Skin epidermis (tissue), 12 donors: ENCODE measurements around the gene PIGT.

ENCODE experiments used
- H3K27ac ChIP-seq, 21 experiments: fragments of 200-600 bp; sonication (generic) in 11 of 21; one replicate each; pipeline ENCODE4 v1.5.0; 2020; ENCODE audit warnings: mild to moderate bottlenecking in 3 of 21, inconsistent platforms in 2 of 21, moderate library complexity in 2 of 21
- H3K4me3 ChIP-seq, 7 experiments: fragments of 200-600 bp; sonication (generic) in 2 of 7; one replicate each; pipeline ENCODE4 v1.5.0; 2020; ENCODE audit warnings: inconsistent platforms in 2 of 7, mild to moderate bottlenecking in 2 of 7, moderate library complexity in 1 of 7

PIGT gene

GRCh38 chr20:45415822-45416637 lies at the start of gene PIGT:
PIGT (plus strand) TSS chr20:45416141; CDS start chr20:45416157, 16 bp downstream.
- H3K27ac ChIP-seq = peak within 1 kb of the TSS; percentile 59 to 94 (median 84)

GRCh38 chr20:45366192-45366591 lies 49.7 kb upstream of the PIGT start:
- no peak overlapping the region for H3K27ac ChIP-seq
- no peak overlapping the region for H3K4me3 ChIP-seq

More at GRCh38 chr20:45415822-45416637, at the start of gene PIGT:
- H3K4me3 ChIP-seq = peak within 1 kb of the TSS; percentile 61 to 97 (median 88)

DNA sequence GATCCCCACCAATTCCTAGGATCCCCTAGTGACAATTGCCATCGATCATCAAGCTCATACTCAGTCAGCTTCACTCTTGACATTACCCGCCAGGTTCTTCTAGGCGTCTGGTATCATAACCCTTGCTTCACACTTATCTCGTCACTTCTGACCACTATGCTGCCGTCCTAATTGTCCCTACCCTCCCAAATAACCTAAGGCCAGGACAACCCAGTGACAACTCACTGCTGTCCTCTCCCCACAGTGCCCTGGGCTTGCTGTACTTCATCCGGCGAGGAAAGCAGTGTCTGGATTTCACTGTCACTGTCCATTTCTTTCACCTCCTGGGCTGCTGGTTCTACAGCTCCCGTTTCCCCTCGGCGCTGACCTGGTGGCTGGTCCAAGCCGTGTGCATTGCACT lies 49.3 kb upstream of the PIGT start:
- Histone ChIP-seq H3K4me3 (no peak overlapping the region), H3K27ac (peak overlapping the region in 2 of 21 experiments; percentile 42 to 44)

- Histone ChIP-seq H3K27ac (peak overlapping the region in 3 of 21 experiments; percentile 39 to 76 (median 53)), H3K4me3 (no peak overlapping the region)
Measured at GRCh38 chr20:45367126-45367525, 48.8 kb upstream of the PIGT start.

- H3K27ac ChIP-seq = peak overlapping the region in 10 of 21 experiments; percentile 10 to 76 (median 32)
- H3K4me3 ChIP-seq = no peak overlapping the region
Measured at GRCh38 chr20:45368221-45368980, 47.5 kb upstream of the PIGT start.

DNA sequence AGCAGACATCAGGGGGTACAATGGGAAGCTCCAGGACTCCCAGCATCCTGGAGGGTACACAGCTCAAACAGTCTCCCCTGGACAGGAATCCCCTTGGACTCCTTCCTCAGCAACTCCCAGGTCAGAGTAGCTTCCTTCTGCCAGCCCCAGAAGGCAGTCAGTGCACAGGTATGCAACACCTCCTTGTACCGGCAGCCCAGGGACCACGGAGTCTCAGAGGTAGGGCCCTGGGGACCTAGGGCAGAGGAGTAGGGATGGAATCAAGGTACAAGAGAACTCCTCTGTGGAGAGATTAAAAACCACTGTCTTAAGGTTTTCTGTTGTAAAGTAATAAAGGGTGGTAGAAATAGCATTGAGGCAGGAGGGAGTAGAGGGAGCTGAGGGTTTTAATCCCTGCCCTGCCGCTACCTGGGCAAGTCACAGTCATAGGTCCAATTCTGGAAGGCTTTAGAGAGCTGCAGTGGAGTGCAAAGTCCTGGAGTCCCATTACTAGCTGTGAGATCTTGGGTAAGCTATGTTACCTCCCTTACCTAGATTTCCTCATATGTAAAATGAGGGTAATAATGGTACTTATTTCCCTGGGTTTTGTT lies 45.3 kb upstream of the PIGT start:
- Histone ChIP-seq H3K27ac (no peak overlapping the region), H3K4me3 (no peak overlapping the region)

GRCh38 chr20:45372241-45372640 lies 43.7 kb upstream of the PIGT start:
- Histone ChIP-seq H3K4me3 (no peak overlapping the region), H3K27ac (no peak overlapping the region)

DNA sequence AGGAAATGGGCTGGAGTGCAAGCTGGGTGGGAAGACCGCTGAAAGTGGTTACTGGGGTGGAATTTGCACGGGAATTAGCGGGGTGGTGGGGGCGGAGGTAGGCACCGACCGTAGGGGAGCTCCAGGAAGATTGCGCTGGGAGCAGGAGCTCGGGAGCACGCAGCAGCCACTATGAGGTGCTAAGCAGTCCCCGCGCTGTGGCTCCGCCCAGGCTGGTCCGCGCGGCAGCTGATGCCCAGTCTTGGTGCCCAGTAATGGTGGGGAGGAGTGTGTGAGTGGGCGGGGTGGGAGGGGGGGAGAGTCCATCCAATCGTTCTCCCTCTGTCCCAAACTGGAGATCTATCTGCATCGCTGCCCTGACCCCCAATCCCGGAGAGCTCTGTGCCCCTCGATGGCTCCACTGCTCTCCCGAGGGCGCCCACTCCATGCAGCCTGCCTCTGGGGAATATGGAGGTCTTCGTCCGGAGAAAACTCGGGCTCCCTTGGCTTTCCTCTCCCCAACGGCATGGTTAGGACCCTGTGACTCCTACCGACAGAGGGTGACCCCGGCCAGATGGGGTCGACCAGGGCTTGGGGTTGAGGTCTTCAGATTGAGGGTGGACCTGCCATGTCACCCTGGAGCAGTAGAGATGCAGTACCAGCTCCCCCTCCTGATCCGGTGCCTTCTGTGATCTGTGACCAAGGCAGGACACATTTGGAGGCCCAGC lies 43.1 kb upstream of the PIGT start:
- Histone ChIP-seq H3K27ac (peak overlapping the region in 18 of 21 experiments; percentile 4 to 87 (median 59)), H3K4me3 (peak overlapping the region in 5 of 7 experiments; percentile 30 to 49 (median 37))

DNA sequence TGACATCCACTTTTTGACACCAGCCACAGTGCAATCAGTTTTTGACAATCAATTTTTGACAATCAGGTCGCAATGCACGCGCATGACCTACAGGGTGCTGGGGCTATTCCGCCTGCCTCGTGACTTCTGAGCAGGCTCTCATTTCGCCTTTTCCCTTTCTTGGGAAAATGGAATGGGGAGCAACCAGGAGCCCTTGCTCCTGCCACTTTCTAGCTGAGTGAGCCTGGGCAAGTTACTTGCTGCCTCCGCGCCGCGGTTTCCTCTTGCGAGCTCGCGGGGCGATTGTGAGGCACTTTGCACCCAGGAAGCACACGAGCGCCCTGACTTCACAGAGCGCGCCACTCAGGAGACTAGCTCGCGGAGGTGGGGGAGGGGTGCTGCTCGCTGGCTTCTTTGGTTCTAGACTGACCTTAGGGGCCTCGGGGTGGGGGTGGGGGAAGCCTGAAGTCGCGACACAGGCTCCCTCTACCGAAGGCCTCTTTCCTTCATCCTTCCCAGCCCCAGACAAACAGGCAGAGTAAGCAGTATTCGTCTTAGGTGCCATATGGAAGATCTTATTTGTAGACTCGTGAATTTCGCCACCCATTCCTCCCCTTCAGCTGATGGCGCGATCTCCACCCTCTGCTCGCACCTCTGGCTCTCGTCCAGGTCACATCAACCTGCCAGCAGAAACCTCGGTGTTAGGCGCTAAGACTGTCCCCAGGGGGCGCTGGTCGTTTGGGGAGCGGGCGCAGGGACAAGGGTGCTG lies 42.4 kb upstream of the PIGT start:
- Histone ChIP-seq H3K4me3 (peak overlapping the region; percentile 3 to 49 (median 37)), H3K27ac (peak overlapping the region in 19 of 21 experiments; percentile 4 to 87 (median 61))

DNA sequence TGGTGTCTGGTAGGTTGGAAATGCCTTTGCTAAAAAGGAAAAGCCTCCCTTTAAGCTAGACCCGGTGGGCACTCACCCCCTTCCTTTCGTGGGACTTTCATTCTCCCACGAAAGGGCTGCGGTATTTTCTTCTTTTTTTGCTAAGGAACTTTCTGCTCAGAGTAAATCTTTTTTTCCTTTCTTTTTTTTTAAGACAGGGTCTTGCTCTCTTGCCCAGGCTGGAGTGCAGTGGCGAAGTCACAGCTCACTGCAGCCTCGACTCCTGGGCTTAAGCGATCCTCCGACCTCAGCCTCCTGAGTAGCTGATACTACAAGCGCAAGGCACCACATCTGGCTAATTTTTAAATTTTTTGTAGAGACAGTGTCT lies 41.9 kb upstream of the PIGT start:
- Histone ChIP-seq H3K4me3 (peak overlapping the region in 6 of 7 experiments; percentile 3 to 49 (median 38)), H3K27ac (peak overlapping the region in 10 of 21 experiments; percentile 8 to 87 (median 75))

DNA sequence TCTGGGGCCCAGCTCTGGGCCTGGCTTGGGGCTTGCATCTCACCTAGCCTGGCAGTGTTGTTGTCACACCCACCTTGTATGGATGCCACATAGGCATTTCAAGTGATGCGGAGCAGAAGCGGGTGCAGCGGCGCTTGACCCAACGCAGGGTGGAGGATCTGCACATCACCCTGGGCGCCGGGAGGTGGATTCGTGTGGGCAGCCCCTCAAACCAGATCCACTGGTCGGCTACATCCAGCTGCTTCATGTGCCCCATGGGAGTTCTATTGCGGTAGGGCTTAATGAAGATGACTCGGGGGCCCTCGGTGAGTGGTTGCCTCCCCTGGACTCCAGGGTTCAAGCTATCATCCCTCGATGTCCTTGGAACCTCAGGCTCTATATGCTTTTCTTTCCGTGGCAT lies 41.0 kb upstream of the PIGT start:
- peak overlapping the region in 1 of 21 experiments; percentile 11 for H3K27ac ChIP-seq

GRCh38 chr20:45377269-45377668 lies 38.7 kb upstream of the PIGT start:
- no peak overlapping the region for H3K4me3 ChIP-seq
- no peak overlapping the region for H3K27ac ChIP-seq

More for the DNA sequence above, 41.0 kb upstream of the PIGT start:
- no peak overlapping the region for H3K4me3 ChIP-seq

- Histone ChIP-seq H3K27ac (no peak within 1 kb of the TSS), H3K4me3 (no peak within 1 kb of the TSS)
Measured at GRCh38 chr20:45378191-45378590, 37.8 kb upstream of the PIGT start, which contains the start of gene TP53TG5. TP53TG5 (minus strand) TSS chr20:45378325; CDS start chr20:45378236, 89 bp downstream.

GRCh38 chr20:45387274-45387673 lies 28.7 kb upstream of the PIGT start:
- no peak overlapping the region for H3K4me3 ChIP-seq

GRCh38 chr20:45390931-45391330 lies 25.0 kb upstream of the PIGT start:
- H3K4me3 ChIP-seq = no peak overlapping the region
- H3K27ac ChIP-seq = no peak overlapping the region

More at GRCh38 chr20:45387274-45387673, 28.7 kb upstream of the PIGT start:
- no peak overlapping the region for H3K27ac ChIP-seq

DNA sequence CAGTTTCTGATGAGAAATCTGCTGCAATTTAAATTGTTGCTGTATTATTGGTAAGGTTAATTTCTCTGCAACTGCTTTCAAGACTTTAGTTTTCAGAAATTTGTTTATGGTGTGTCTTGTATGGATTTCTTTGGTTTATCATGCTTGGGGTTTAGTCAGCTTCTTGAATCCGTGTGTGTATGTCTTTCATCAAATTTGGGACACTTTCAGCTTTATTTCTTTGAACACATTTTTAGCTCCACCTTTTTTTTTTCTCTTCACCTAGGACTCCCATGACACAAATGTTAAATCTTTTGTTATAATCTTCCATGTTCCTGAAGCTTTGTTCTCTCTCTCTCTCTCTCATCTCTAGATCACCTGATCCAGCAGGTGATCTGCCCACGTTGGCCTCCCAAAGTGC lies 24.4 kb upstream of the PIGT start:
- Histone ChIP-seq H3K27ac (no peak overlapping the region), H3K4me3 (no peak overlapping the region)

DNA sequence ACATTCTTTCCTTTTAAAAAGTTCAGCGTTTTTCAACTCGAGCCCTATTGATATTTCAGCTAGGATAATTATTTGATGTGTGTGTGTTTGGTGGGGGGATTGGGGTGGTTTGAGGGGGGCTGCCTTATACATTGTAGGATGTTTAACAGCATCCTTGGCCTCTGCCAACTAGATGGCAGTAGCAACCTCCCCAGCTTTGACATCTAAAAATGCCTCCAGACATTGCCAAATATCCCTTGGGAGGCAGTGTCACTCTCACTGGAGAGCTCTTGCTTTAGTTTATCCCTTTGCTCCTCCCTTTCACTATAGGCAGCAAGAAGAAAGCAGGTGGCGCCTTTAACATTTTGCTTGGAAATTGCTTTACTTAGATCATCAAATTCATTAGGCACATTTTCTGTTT lies 23.2 kb upstream of the PIGT start:
- Histone ChIP-seq H3K4me3 (no peak overlapping the region), H3K27ac (no peak overlapping the region)

DNA sequence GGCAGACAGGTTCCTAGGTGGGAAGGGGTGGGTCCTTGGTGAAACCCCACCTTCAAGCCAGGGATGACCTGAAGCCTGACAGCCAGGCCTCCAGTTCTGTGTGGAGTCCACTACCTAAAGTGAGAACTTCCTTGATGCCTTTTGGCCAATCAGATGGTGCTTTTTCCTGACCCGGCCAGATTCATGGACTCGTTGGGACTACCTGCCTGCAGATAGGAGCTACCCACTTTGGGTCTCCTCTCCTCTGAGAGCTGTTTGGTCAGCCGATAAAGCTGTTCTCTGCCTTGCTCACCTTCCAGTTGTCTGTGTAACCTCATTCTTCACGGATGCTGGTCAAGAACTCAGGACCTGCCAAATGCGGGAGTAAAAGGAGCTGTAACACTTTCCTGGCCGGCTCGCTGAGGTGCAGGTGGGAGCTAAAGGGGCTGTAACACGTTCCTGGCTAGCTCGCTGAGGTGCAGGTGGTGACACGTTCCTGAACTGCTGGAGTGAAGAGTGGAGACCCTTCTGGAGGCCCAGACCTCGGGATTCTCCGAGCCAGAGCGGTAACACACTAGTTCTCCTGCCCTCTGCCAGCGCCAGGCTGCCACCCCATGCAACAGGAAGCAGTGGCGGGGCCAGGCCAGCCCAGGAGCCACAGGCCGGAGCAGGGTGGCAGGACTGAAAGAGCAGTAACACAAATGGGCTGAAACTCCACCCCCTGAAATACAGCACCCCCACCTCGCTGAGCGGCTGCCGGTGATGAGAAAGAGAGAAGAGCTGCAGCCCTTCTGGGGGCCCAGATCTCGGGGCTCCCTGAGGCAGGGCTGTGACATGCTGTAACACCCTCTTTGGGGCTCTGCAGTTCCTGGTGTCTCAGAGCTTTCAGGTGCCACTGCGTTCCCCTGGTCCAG lies 21.5 kb upstream of the PIGT start:
- no peak overlapping the region for H3K4me3 ChIP-seq
- H3K27ac ChIP-seq = no peak overlapping the region
